NCI-H2171 treated with DMSO at 0.1 percent for 48 hours (cell line): ENCODE results near the gene TADA3.

Experiments
- DNase-seq: peaks from one replicate; lab custom pipeline; 2025; lab: John Stamatoyannopoulos, UW

The TADA3 gene

DNA sequence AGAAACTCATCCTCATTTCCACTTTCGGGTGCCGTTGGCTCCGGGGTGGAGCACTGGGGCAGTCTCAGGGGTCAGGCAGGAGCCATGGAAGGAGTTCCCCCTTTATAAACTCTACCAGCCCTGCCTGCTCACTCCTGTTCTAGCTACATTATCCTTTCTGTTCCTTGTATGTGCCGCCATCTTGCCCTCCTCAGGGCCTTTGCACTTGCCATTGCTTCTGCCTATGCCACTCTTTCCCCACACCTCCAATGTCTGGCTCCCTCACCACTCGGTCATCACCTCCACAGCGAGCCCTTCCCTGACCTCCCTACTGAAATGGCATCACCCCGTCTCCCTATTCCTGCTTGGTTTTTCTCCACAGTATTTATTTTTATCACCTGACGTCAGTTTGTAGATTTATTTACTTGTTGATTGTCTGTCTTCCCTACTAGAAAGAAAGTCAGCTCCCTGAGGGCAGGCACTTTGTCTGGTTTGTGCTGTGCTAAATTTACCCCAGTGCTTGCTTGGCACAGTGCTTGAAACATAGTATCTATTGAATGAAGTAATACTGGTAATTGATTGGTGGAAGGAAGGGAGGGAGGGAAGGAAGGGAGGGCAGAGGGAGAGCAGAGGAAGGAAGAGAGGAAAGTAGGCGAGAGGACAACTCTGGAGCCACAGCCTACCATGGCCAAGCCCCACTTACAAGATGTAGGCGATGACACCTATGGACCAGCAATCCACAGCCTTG is 31.3 kb downstream of the TADA3 start:
- DNase-seq: no peak

GRCh38 chr3:9757427-9757826 is 34.8 kb downstream of the TADA3 start:
- no peak for DNase-seq

- no peak for DNase-seq
Observed at GRCh38 chr3:9754678-9755077, 37.6 kb downstream of the TADA3 start.

GRCh38 chr3:9750556-9751411 is 41.5 kb downstream of the TADA3 start:
- DNase-seq: no peak

DNA sequence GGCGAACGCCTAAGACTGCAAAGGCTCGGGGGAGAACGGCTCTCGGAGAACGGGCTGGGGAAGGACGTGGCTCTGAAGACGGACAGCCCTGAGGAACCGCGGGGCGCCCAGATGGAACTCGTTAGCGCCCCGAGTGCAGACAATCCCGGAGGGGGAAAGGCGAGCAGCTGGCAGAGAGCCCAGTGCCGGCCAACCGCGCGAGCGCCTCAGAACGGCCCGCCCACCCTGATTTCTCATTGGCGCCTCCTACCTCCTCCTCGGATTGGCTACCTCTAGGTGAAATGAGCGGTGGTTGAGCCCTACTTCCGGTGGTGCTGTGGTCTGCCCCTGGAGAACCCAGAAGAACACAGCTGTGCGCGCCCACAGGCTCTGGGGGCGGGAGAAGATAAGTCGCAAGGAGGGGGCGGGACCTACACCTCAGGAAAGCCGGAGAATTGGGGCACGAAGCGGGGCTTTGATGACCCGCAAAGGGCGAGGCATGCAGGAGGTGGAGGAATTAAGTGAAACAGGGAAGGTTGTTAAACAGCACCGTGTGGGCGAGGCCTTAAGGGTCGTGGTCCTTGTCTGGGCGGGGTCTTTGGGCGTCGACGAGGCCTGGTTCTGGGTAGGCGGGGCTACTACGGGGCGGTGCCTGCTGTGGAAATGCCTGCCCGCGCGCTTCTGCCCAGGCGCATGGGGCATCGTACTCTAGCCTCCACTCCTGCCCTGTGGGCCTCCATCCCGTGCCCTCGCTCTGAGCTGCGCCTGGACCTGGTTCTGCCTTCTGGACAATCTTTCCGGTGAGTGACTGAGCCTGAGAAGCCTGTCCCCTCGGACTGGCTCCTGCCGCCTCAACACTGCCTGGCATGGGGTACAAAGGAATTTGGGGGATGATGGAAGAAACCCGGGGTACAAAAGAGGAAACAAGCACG is 42.4 kb downstream of the TADA3 start, which contains the start of gene OGG1:
TSS of gene OGG1 (plus strand) at position 308 of the 911 bp plus-strand sequence. CDS start at position 643, 335 bp downstream.
- DNase-seq: peak; percentile 93

- DNase-seq: no peak
Observed at GRCh38 chr3:9749296-9749644, 43.0 kb downstream of the TADA3 start.

GRCh38 chr3:9748031-9748430 is 44.2 kb downstream of the TADA3 start:
- DNase-seq: no peak

- no peak for DNase-seq
Observed at GRCh38 chr3:9747267-9747666, 45.0 kb downstream of the TADA3 start.

GRCh38 chr3:9746330-9746729 is 45.9 kb downstream of the TADA3 start:
- no peak for DNase-seq

DNA sequence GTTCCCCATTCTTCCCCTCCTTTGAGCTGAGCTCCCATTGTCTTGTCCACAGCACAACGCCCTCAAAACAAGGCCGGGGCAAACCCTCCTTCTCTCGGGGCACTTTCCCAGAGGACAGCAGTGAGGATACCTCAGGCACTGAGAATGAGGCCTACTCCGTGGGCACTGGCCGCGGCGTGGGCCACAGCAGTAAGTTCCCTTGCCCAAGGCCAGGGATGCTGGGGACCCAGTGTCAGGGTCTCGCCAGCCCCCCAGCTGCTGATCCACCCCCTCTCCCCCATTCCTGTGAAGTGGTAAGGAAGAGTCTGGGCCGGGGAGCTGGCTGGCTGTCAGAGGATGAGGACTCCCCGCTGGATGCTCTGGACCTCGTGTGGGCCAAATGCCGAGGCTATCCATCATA is 46.8 kb downstream of the TADA3 start:
- DNase-seq: no peak

- DNase-seq: no peak
Observed at GRCh38 chr3:9744162-9744561, 48.1 kb downstream of the TADA3 start.

- DNase-seq: no peak
Observed at GRCh38 chr3:9743548-9743947, 48.7 kb downstream of the TADA3 start.

- no peak for DNase-seq
Observed at GRCh38 chr3:9742560-9742959, 49.7 kb downstream of the TADA3 start.

DNA sequence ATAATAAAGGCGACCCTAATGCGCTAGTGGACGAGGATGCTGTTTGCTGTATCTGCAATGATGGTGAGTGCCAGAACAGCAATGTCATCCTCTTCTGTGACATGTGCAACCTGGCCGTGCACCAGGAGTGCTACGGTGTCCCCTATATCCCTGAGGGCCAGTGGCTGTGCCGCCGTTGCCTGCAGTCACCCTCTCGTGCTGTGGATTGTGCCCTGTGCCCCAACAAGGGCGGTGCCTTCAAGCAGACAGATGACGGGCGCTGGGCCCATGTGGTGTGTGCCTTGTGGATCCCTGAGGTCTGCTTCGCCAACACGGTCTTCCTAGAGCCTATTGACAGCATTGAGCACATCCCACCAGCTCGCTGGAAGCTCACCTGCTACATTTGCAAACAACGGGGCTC is 53.1 kb downstream of the TADA3 start:
- no peak for DNase-seq

DNA sequence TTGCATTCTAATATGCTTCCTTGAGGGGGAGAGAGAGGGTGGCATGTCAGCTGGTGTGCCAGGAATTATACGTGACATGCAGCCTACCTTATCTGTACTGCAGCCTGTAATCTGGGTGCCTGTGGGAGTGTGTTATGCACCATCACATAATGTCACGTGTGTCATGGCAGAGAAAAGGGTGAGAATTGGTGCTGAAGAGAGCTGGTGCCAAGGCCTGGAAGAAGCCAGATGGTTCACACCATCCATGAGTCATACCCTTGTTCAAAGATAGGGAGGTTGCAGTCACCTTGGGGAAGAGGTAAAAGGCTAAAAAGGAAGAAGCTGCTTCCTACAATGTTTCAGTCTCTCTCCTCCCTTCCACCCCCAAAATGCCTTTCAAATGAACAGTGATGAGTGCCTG is 55.4 kb downstream of the TADA3 start:
- no peak for DNase-seq

- no peak for DNase-seq
Observed at GRCh38 chr3:9732740-9733115, 59.5 kb downstream of the TADA3 start.

- no peak for DNase-seq
Observed at GRCh38 chr3:9732080-9732739, 60.1 kb downstream of the TADA3 start.

DNA sequence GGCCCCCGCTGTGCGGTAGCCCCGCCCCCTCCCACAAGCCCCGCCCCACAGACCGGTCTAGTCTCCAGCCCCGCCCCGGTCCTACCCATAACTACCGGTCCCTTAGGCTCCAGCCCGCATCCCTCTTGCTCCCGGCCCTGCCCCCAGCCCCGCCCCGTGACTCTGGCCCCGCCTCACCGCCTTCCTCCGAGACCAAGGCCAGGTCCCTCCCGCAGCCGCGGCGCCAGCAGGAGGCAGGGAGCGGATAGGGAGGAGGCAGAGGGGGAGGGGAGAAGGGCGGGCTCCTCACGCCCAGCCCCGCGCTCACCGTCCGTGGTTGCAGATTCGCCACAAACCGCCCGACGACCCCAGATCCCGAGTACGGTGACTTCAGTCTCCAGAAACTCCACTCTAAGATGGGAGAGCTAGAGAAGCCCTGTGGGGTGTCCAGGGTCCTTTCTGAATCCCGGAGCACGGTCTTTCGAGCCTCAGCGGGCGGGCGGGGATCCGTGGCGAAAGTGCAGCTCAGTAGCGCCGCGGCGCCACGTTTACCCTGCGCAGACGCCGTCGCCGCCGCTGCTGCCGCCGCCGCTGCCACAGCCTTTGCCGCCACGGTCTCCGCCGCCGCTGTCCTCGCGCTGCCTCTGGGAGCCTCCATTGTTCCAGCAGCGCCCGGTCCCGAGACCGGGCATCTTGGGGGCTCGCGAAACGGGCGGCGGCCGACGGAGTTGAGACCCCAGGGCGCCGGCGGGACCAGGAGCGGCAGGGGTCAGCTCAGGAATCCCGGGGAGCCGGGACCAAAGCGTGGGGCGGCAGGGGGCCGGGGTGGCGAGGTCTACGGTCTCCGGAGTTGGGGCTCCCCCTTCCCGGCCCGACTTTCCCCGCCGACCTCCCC is 60.8 kb downstream of the TADA3 start, which contains the start of gene BRPF1:
TSS of gene BRPF1 (plus strand) at position 530 of the 874 bp plus-strand sequence. CDS start 2,406 bp downstream, outside the sequence.
- peak; percentile 88 for DNase-seq

DNA sequence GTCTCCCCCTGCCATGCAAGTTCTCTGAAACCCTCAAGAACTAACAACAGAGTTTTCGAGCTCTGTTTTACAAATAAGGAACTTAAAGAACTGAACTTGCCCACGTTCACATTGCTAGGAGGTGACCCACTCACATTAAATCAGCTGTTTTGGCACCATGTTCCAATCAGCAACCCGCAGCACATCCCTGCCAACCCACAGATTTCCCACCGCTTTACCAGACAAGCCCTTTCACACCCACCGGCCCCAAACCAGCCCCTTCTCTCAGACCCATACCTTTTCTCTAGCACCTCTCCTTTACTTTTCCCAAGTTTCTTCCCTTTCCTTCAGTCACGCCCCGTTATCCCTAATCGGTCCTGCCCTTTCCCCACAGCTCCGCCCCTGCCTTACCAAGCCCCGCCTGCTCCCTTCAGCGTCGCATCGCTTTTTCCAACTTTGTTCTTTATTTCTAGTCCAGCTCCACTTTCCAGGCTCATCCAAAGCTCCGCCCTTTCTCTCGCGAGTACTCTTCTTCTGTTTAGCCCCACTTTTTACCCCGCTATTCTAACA is 61.5 kb downstream of the TADA3 start:
- DNase-seq: no peak
